Measurements from ENCODE around the gene ADGRD2.

The ADGRD2 gene

DNA sequence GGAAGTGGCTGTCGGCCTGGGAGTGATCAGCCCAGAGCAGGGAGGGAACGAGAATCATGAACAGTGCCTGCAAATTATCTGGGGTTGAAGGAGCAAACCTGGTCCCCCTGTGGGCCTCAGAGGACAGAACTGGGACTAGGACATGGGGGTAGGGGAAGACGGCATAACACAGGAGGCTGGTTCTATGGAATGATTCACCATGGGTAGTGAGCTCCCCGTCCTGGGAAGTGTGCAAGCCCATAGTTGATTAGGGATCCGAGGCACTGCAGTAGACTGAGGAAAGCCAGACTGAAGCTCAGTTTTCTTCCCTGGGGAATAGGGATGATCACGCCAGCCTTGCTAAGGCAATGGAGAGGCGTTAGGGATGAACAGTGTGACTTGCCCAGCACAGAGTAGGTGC lies 5.6 kb downstream of the ADGRD2 start:
- in situ Hi-C loops (cut with MboI; ENCODE audit: low sequenced_read_pairs), result no loop called here

DNA sequence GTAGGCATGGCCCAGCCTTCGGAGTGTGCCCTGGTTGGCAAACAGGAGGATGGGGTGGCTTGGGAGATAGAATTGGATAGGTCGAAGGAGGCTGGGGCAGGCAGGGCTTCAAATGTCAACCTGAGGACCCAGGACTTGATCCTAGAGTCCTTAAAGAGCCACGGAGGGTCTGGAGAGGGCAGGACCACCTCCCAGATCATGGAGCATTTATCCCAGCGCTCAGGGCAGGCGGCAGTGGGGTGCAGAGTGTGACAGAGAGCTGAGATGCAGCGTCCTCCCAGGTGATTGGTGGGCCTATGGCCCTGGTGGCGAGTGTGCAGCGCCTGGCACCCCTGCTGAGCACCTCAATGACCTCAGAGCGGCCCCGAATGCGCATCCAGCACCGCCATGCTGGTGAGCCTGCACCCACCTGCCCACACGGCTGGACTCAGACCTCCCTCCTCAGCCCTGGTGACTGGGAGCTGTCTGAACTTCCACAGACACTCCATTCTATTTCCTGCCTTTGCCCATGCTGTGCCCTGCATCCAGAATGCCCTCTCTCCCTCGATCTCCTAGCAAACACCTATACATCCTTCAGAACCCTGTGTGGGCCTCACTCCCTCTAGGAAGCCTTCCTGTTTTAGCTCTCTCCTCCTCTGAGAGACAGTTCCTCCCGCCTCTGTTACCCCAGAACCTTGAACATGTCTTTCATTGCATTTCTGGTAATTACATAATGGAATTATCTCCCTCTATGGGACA lies 6.3 kb downstream of the ADGRD2 start:
- in situ Hi-C loops (cut with MboI; ENCODE audit: low sequenced_read_pairs), result no loop called here

DNA sequence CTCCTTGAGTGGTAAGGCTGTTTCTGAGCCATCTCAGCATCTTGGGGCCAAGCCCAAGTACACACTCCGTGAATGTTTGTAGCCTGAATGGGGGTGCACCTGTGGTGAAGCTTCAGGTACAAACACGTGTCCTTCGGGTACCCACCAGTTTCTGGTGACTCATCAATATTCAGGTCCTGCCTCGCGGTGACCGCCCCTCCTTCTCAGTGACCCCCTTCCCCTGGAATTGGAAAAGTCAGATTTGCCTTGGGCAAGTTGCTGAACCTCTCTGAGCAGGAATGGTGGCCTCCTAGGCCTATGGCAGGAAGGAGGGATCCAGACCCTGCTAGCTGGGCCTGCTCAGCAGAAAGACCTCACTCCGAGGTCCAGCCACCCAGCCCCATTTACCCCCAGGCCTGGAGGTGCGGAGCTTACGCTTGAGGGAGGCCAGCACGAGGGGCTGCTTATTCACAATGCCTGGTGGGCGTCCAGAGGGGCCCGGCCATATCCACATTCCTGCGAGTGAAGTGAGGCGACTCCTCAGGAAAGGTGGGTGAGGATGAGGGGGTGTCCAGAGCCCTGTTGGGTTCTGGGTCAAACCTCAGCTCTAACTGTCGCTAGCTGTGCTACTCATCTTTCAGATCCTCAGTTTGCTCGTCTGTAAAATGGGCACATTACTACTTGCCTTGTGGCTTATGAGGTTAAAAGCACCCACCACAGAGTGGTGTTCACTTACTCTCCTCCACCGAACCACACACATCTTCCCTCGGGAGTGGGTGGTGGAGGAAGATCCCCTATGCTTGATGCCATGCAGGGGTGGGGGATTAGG lies 7.0 kb downstream of the ADGRD2 start:
- in situ Hi-C loops (cut with MboI; ENCODE audit: low sequenced_read_pairs), result no loop called here

DNA sequence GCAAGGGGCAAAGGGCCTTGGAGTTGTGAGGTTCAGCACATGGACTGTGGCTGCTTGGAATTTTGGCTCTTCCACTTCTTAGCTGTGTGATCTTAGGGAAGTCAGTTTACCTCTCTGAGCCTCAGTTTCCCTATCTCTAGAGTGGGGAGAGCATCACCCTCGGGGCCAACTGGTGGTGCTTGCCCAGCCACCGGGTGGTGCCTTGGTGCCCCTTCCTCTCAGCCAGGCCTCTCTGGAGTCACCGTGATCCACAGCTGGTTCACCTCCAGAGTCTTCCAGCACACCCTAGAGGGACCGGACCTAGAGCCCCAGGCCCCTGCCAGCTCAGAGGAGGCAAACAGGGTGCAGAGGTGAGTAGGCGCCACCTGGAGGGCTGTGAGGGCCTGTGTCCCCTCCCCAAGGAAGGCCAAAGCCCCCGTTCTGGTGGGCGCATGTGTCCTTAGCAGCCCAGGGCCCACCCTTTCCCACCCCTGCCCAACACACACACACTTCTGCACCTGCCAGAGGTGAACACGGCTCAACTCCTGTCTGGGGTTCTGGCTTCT lies 7.7 kb downstream of the ADGRD2 start:
- in situ Hi-C loops (cut with MboI; ENCODE audit: low sequenced_read_pairs), result no loop called here

DNA sequence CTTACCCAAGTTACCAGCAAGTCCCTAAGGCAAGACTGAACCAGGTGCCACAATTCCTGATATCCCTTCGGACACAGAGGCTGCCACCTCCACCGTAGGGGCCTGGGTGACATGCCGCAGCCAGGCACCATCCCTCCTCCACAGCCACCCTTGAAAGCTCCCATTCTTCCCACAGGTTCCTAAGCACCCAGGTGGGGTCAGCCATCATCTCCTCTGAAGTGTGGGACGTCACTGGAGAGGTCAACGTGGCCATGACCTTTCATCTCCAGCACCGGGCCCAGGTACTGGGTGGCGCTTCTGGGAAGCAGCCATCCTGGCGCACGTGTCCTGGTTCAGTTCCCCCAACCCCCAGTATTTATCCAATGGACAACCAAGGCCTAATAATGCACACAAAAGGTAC lies 8.2 kb downstream of the ADGRD2 start:
- in situ Hi-C loops (cut with MboI; ENCODE audit: low sequenced_read_pairs), result no loop called here

DNA sequence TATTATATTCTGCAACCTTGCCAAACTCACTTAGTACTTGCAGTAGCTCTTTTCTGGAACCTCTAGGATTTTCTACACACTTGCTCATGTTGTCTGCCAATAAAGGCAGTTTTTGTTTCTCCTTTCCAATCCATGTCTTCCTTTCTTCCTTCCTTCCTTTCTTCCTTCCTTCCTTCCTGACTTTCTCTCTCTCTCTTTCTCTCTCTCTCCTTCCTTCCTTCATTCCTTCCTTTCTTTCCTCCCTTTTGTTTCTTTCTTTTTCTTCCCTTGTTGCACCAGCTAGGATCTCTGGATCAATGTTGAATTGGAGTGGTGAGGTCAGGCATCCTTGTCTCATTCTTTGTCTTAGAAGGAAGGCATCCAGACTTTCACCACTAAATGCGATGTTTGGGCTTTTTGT lies 12.5 kb downstream of the ADGRD2 start:
- in situ Hi-C loops (cut with MboI; ENCODE audit: low sequenced_read_pairs), result no loop called here

DNA sequence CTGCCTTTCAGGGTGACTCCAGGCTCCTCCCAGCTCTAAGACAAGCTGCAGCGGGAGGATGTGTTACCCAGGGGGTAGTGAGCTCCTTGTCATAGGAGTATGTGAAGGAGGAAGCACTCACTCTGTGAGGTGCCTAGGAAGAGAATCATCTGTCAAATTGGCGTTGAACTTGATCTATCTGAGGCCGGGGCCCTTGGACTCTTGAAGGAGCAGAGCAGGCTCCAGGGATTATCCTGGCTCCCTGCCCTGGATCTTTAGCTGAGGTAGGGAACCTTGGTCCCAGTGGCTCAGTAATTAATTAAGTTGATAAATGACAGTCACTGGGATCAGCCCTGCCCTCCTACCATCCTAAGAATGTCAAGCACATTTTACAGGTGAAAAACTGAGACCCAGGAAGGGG lies 15.5 kb downstream of the ADGRD2 start:
- in situ Hi-C loops (cut with MboI; ENCODE audit: low sequenced_read_pairs), result no loop called here

DNA sequence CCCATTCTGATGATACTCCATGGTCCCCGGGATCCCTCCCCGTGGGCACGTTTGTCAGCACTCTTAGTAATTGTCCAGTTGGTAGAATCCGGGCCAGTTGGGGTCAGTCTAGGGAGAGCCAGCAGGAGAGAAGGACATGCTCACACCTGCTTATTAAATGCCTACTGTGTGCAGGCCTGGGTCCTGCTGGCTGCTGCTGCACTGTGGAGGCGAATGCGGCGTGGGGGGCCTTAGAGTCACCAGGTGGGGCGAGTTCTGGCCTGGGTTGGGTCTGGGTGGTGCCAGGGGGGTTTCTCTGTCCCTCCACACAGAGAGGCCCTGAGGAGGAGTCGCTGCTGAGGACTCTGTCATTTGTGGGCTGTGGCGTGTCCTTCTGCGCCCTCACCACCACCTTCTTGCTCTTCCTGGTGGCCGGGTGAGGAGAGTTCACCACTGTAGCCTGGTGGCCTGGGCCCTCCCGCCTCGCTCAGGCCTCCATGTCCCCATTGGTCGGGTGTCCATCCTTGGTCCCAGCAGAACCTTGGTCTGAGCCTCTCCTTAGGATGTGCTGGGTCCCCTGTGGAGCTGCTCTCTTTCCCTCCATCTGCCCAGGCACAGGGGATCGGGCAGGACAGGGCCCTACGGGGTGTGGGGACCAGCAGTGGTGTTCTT lies 17.3 kb downstream of the ADGRD2 start:
- in situ Hi-C loops (cut with MboI; ENCODE audit: low sequenced_read_pairs), result no loop called here

DNA sequence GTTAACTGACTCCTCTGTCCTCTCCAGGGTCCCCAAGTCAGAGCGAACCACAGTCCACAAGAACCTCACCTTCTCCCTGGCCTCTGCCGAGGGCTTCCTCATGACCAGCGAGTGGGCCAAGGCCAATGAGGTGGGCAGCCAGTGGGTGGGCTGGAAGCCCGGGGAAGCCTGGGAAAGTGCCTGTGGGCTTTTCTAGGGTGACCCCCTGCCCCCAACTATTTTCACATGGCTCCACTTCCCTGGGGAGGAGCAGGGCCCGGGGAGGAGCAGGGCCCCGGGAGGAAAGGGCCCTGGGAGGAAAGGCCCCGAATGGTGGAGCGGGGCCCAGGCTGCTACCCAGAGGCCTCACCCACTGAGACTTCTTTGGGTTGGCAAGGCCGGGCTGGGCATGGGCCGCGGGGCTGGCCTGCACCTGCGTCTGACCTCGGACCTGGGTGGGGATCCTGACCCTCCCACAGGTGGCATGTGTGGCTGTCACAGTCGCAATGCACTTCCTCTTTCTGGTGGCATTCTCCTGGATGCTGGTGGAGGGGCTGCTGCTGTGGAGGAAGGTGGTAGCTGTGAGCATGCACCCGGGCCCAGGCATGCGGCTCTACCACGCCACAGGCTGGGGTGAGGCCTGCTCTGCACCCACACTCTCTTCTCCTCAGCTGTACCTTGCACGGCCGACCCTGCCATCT lies 17.9 kb downstream of the ADGRD2 start:
- in situ Hi-C loops (cut with MboI; ENCODE audit: low sequenced_read_pairs), result no loop called here

DNA sequence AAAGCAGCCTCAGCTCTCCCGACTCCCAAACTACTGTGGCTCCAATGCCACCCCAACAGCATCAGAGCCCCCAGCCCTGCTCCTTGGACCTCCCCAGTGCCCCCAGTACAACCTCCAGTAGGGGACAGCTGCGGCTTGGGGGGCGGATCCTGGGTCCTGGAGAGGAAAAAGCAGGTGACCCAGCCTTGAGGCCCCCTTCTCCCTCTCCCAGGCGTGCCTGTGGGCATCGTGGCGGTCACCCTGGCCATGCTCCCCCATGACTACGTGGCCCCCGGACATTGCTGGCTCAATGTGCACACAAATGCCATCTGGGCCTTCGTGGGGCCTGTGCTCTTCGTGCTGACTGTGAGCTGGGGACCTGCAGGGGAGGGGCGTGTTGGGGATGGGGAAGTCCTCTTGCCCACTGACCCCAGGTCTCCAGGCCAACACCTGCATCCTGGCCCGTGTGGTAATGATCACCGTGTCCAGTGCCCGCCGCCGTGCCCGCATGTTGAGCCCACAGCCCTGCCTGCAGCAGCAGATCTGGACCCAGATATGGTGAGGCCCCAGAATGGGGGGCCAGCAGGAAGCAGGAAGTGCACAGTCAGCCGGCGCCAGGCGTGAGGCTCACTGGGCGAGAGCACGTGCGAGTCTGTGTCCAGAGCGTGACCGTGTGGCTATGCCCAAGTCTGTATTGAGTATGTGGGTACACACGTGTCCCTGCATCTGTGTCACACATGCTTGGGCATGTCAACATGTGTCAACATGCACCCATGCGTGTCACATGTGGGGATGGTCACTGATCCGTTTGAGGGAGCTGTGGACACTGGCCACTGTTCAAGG lies 19.0 kb downstream of the ADGRD2 start:
- in situ Hi-C loops (cut with MboI; ENCODE audit: low sequenced_read_pairs), result no loop called here

DNA sequence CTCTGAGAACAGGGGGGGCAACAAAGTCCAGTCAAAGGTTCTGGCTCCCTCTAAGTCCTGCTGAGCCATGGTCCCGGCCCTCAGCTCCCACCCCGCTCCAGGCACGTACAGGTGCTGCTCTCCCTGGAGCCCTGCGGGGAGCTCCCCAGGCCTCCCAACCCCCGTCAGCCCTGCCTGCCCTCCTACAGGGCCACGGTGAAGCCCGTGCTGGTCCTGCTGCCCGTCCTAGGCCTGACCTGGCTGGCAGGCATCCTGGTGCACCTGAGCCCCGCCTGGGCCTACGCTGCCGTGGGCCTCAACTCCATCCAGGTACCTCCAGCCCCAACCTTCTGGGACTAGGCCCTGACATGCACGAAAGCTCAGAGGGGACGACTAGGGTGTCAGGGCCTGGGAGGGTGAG lies 20.1 kb downstream of the ADGRD2 start:
- in situ Hi-C loops (cut with MboI; ENCODE audit: low sequenced_read_pairs), result no loop called here

DNA sequence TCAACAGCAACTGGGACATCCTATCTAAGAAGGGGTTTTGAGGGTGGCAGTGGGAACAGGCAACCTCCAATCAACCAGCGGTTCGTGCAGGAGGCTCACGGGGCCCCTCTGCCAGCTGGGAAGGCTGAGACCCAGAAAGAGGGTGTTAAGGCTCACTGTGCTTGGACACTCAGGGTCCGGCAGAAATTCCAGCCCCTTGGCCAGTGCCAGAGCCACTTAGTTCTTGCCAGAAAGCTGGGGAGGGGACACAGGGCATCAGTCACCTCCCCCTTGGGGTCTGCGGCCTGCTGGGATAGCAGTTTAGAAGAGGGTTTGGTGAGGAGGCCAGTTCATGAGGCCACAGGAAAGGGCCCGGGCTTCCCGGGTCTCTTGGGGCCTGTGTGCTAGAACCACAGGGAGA lies 20.5 kb downstream of the ADGRD2 start:
- in situ Hi-C loops (cut with MboI; ENCODE audit: low sequenced_read_pairs), result no loop called here

DNA sequence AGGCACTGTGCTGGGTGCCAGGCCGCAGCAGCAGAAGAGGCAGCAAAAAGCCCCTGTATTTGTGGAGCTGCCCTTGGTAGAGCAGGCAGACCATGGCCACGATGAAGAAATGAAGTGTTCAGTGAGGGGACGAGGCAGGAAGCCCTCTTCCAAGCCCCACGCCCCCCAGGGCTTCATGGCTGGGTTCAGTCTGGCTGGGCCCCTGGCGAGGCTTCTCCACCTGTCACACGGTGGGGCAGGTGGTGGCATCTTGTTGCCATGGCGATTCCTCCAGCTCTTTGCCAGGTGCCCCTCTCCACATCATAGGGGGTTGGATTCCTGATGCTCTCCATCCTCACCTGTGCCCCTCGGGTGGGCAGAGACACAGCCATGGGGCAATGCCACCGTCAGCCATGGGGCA lies 21.5 kb downstream of the ADGRD2 start:
- in situ Hi-C loops (cut with MboI; ENCODE audit: low sequenced_read_pairs), result no loop called here

DNA sequence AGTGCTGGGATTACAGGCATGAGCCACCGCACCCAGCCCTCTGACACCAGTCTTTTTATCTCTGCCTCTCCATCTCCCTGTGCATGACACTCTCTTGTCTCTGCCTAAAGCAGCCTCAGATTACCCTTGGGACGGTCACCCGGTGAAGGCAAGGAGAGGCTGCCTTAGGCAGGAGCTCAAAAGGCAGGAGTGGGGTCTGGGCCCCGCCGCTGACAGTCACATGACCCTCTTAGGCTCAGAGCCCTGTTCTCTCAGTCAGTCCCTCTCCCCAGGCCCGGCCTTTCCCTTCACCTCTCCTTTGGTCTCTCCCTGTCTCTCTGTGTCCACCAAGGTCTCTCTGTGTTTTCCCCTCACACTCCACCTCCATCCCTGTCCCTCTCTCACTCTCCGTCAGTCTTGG lies 22.5 kb downstream of the ADGRD2 start:
- in situ Hi-C loops (cut with MboI; ENCODE audit: low sequenced_read_pairs), result no loop called here

DNA sequence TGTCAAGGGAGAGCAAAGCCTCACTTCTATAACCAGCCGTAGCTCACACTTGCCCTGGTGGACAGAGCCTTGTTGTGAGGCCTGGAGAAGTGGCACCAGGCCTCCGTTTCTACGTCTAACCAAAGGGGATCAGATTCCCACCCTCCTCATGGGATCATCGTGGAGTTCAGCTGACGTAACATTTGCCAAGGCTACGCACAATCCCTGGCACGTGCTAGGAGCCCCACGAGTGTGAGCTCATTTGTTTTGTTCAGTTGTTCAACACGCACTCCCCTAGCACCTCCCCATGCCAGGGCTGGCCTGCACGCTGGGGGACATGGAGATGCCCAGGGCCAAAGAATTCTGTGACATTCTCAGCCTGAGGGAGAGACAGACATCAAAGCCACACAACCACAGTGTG lies 23.1 kb downstream of the ADGRD2 start:
- in situ Hi-C loops (cut with MboI; ENCODE audit: low sequenced_read_pairs), result no loop called here

DNA sequence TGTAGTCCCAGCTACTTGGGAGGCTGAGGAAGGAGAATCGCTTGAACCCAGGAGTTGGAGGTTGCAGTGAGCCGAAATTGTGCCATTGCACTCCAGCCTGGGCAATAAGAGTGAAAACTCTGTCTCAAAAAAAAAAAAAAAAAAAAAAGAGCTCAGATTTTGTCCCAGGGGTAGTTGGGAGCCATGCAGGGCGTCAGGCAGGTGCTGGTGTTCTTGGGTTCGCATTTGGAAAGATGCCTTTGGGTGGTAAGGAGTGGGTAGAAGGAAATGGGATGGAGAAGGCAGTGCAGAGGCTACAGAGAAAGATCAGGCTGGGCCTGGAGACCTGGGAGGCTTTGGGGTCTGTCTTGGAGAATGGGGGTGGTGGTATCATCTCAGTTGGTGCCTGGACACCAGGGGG lies 23.9 kb downstream of the ADGRD2 start:
- in situ Hi-C loops (cut with MboI; ENCODE audit: low sequenced_read_pairs), result no loop called here

DNA sequence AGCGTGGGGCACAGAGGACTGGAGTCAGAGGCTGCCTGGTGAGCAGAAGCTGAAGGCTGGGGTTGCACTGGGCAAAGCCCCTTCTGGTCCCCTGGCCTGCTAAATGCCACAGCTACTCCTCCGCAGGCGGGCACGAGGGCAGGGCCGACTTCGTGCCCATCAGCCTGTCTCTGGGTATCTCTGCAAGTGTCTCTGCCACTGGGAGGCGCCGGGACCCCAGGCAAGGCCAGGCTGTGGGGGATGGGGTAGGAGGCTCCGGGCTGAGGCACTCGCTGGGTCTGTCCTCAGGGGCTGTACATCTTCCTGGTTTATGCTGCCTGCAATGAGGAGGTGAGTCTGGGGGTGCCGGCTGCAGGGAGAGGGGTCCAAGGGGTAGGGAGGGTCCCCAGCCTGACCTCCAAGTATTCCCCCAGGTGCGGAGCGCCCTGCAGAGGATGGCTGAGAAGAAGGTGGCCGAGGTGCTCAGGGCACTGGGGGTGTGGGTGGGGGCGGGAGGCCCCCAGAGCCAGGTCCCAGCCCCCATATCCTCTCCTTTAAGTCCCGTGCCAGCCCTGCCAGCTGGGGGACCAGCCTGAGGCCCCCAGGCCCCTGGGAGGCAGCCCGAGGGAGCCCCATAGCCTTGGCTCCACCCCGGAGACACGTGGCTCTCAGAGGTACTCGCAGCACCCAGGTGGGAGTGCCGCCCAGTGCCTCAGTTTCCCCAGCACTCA lies 25.1 kb downstream of the ADGRD2 start:
- in situ Hi-C loops (cut with MboI; ENCODE audit: low sequenced_read_pairs), result no loop called here

DNA sequence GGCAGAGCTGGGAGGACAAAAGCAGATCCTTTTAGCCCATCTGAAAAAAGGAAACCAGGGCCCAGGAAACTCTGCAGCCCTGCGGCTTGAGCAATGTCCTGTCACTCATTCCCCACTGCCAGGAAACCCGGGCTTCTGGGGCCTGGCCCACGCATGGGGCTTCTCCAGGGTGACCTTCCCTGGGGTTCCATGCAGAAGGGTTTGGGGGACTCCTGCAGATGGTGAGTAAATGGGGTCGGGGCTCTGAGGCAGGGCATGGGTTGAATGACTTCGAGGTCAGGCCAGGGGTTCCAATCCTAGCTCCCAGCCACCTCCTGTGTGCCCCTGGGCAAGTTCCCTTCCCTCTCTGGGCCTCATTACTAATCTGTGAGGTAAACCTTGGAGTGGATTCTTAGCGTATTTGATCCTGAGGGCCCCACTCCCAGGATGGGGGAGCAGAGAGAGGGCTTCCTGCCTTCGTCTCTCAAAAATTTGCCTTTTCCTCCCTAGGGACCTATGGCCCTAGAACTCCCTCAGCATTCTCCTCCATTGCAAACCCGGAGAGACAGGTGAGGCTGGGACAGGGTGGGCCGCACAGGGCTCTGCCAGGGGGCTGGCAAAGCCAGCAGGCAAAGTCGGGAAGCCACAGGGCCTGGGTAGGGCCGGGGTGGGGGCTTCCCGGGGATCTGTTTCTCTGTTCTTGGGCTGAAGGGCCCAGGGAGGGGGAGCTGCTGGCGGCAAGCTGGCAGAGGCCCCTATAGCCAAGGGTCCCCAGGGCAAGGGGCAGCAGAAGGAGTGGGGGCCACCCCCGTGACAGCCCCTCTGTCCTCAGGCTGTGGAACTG lies 25.8 kb downstream of the ADGRD2 start:
- in situ Hi-C loops (cut with MboI; ENCODE audit: low sequenced_read_pairs), result no loop called here

DNA sequence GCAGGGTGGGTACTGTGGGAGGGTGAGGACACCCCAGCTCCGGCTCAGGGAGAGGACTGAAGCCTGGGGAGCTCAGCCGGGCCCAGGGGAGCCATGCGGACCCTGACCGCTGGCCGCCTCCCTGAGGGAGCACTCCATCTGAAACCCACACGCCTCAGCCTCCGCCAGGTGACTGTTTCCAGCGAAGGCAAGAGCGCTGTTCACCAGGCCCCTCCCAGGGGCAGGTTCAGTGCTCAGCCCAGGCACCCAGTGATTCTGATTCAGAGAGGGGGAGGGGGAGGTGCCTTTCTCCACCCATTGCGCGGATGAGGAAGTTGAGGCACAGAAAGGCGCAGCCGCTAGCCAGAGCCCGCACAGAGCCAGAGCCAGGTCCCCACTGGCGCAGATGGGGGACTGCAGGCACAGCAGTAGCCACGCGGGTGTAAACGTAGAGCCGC lies 27.0 kb downstream of the ADGRD2 start:
- in situ Hi-C loops (cut with MboI; ENCODE audit: low sequenced_read_pairs), result no loop called here

Data from hTERT RPE-1 (cell line).